ELR (cell line): ENCODE measurements around the gene NFIX.

Experiments
- DNase-seq: peaks from one replicate; pipeline ENCODE4 v3.0.0-alpha.2; 2015; ENCODE audit warnings: low read depth

NFIX gene

GRCh38 chr19:13127811-13128575 is 132.7 kb downstream of the NFIX start:
- DNase-seq: no peak

DNA sequence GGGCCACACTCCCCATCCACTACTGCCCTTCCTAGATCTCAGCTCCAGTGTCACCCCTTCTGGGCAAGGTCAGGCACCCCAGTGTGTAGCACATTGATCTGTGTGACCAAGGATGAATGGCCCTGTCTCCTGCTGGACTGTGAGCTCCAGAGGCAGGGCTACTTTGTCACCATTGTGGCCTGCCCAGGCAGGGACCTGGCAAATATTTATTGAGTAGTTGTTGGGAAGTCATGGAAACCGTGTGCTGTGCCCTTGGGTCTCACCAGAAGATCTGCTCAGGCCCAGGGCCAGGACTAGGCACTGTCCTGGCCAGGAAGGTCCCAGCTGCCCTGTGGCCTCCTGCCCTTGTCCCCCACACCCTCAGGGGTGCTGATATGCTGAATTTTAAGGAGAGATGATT is 133.3 kb downstream of the NFIX start:
- DNase-seq: no peak

DNA sequence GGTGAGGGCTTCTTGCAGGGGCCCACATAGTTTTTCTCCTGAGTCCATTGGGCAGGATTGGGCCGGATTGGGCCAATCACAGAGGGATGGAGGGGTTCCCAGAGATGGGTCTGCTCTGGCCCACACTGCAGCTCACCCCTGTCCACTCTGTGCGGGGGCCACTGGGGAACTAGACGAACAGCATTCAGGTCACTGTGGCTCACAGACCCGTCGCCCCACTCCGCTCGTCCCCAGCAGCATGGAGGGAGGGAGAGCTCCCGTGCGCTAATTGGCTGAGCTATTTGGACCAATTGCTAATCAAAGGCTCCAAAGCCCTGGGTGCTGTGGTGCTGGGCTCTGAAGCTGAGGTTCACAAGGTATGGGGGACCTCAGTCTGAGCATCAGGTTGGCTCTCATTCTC is 134.1 kb downstream of the NFIX start:
- no peak for DNase-seq

DNA sequence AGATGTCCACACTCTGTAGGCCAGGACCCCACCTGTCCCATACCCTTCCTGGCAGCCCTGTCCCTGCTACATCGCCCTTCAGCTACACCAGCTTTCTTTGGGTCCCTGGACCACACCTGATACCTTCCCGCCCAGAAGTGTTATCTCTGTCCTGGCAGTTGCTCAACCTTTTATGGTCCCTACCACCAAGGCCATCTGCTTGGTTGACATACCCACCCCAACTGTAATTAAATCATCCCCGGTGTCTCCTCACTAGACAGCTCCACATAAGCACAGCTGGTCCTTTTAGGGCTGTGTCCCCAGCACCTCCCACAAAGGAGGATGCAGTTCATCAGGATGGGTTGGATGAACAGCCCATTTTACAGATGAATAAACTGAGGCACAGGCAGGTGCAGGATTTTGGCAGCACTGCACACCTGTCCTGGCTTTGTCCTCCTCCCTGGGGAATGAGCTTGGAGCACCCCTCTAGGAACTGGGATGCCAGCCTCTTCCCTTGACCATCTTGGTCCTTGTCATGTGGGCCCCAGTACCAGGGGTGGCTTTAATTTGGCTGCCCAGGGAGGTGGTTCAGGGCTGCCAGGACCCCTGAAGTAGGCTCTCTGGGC is 135.7 kb downstream of the NFIX start:
- DNase-seq: no peak

DNA sequence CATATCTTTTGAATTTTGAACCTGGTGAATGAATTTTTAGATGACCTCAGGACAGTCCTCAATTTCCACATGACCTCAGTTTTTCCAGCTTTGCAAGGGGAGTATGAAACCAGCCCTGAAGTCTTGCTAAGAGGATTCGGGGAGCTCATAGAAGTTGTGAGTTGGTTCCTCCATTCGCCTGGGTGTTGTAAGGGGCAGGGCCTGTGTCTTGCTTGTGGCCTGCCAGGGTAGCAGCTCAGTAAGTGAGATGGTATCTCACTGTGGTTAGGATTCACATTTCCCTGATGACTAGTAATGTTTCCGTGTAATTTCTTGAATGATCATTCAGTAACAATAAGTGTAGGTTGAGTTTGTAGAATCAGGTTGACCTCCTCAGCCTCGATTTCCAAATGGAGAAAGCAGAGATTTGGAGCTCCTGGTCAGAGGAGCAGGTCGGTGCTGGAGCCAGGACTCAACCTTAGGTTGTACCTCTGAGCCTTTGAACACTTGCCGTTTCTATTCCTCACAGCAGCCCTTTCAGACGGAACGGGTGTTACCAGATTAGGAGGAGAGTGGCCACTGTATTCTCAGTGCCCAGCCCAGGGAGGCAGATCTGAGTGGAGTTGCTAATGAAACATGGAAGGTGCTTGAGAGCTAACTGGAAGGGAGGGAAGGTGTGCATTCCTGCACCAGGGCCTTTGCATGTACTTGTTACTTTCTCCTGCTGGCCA is 137.4 kb downstream of the NFIX start:
- DNase-seq: peak; percentile 90

DNA sequence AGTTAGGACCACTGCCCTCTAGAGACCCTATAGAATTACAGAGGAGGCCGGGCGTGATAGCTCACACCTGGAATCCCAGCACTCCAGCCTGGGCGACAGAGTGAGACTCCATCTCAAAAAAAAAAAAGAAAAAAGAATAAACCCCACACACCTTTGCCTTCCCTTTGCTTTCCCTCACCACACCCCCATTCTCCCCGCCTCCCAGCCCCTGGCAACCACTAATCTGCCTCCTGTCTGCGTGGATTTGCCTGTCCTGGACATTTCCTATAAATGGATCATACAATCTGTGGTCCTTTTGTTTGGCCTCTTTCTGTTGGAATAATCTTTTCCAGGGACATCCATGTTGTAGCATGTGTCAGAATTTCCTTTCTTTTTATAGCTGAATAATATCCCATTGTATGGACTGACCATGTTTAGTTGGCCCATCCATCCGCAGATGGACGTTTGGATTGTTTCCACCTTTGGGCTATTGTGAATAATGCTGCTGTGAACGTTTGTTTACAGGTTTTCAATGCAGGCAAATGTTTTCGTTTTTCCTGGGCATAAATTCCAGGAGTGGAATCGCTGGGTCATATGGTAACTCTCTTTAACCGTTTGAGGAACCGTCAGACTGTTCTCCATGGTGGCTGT is 138.1 kb downstream of the NFIX start:
- no peak for DNase-seq

GRCh38 chr19:13134626-13135025 is 139.4 kb downstream of the NFIX start:
- no peak for DNase-seq

GRCh38 chr19:13135068-13136062 is 140.1 kb downstream of the NFIX start:
- DNase-seq: no peak

DNA sequence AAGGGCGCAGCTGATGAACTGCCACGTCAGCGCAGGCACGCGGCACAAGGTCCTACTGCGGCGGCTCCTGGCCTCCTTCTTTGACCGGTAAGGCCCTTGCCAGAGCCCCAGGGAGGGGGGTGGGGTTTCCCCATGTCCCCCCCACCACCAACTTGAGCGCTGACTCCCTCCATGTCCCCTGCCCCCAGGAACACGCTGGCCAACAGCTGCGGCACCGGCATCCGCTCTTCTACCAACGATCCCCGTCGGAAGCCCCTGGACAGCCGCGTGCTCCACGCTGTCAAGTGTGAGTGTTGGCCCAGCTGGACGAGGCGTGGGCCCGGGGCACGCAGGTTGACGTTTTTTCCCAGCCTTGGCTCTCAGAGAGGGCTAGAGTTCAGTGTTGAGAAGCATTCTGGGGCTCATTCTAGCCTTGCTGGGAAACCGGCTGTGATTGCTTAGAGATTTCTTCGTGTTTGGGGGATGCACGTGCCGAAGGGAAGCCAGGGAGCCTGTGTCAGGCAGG is 142.1 kb downstream of the NFIX start:
- no peak for DNase-seq

GRCh38 chr19:13138171-13138915 is 143.1 kb downstream of the NFIX start:
- no peak for DNase-seq

- no peak for DNase-seq
These were observed 143.6 kb downstream of the NFIX start for GRCh38 chr19:13138916-13139198.

DNA sequence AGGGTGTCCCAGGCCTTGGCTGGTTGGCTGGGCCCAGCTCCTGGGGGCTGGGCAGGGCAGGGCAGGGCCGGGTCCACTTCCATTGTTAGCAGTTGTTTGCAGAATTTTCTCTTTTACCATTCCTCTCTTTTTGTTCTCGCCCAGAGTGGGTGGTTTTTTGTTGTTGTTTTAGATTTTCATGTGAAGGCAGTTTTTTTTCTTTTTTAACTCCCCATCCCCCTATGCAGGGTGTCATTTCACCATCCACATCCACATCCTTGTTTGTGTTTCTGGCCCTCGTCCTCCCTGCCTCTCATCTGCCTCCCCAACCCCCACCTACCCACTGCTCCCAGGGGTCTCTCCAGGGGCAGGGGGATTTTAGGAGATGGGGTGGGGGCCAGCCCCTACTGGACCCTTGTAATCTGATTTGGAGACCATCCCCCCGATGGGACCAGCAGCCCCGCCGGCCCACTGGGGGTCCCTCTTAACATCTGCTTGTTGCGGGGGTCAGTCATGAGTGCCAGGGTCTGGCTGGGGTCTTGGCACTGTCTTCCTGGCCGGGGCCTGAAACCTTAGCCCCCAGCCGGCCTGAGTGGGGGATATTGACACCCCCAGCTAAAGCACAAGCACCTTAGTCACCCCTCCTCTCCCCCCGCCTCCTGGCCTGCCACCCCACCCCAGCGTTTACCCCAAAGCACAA is 144.5 kb downstream of the NFIX start:
- no peak for DNase-seq

- peak; percentile 45 for DNase-seq
These were observed 151.7 kb downstream of the NFIX start for GRCh38 chr19:13146763-13147563.
